T-cell (primary cell): ENCODE data around the gene ATP2C2. TPM values are rescaled to one million over a fixed set of nuclear protein-coding genes. Genes with fewer than 3 reads are reported as not detected.

Source experiments
- ATAC-seq, 4 experiments: fragments of 200-7000 bp in 3 of 4; fragments of 150-1000 bp in 1 of 4; cut with Tn5 transposase; replicated peaks in 1 of 4; 1 replicate in 3 of 4; 2 replicates in 1 of 4; pipeline ENCODE4 v1.10.0; 2021; ENCODE audit warnings: moderate library complexity in 3 of 4, mild to moderate bottlenecking in 2 of 4, moderate number of reproducible peaks in 1 of 4
- CTCF ChIA-PET, 2 donors: fragments of 300-600 bp; sonication (Branson Sonifier 250); formaldehyde crosslinking; loops; one replicate each; lab custom pipeline; 2022; ENCODE audit warnings: antibody characterized with exemption in 2 of 2; lab: Charles Lee
- POLR2A ChIA-PET, 2 donors: fragments of 300-600 bp; sonication (Branson Sonifier 250); formaldehyde crosslinking; loops; one replicate each; lab custom pipeline; 2022; ENCODE audit warnings: antibody characterized with exemption in 2 of 2; lab: Charles Lee
- DNase-seq, 35 experiments: peaks; one replicate each; pipeline versions ENCODE4 v3.0.0 to v3.0.0-alpha.2; 2013 to 2023
- H3K27ac ChIP-seq: one replicate; pipeline ENCODE4 v1.5.1; 2013; ENCODE audit warnings: low read length
- H3K27me3 ChIP-seq, 2 experiments: replicated peaks in 1 of 2; 1 replicate in 1 of 2; 2 replicates in 1 of 2; pipeline versions ENCODE4 v1.6.1 to v1.7.0; 2013; ENCODE audit warnings: low read length in 1 of 2, mixed read lengths in 1 of 2; ENCODE audit not compliant: control insufficient read depth in 2 of 2, insufficient read depth in 2 of 2; ENCODE audit errors: extremely low read depth in 1 of 2
- H3K36me3 ChIP-seq, 2 donors: 1 replicate in 1 of 2; 2 replicates in 1 of 2; pipeline versions ENCODE4 v1.6.1 to v1.7.0; 2013; ENCODE audit warnings: low read length in 1 of 2; ENCODE audit not compliant: control insufficient read depth in 2 of 2, insufficient read depth in 1 of 2; ENCODE audit errors: extremely low read depth in 1 of 2
- H3K4me1 ChIP-seq, 2 experiments: 1 replicate in 1 of 2; 2 replicates in 1 of 2; pipeline versions ENCODE4 v1.6.1 to v1.7.0; 2013; ENCODE audit warnings: low read length in 2 of 2, mixed read lengths in 1 of 2; ENCODE audit not compliant: insufficient read depth in 2 of 2, control insufficient read depth in 1 of 2; ENCODE audit errors: extremely low read depth in 1 of 2
- H3K4me3 ChIP-seq, 2 donors: 1 replicate in 1 of 2; 2 replicates in 1 of 2; pipeline versions ENCODE4 v1.5.1 to v1.7.0; 2013; ENCODE audit warnings: mild to moderate bottlenecking in 2 of 2, low read length in 1 of 2, moderate library complexity in 1 of 2; ENCODE audit not compliant: control insufficient read depth in 1 of 2; ENCODE audit errors: extremely low read depth in 1 of 2
- H3K9me3 ChIP-seq: 2 replicates; pipeline ENCODE4 v1.7.0; 2013
- H3K27ac Mint-ChIP-seq, 2 donors: one replicate each; pipeline ENCODE4 v1.8.0; 2020 to 2021; ENCODE audit warnings: mild to moderate bottlenecking in 2 of 2, mixed read lengths in 2 of 2
- H3K27me3 Mint-ChIP-seq, 2 donors: one replicate each; pipeline ENCODE4 v1.8.0; 2021 to 2022; ENCODE audit warnings: mixed read lengths in 2 of 2
- H3K36me3 Mint-ChIP-seq: one replicate; pipeline ENCODE4 v1.8.0; 2021; ENCODE audit warnings: mixed read lengths
- H3K4me1 Mint-ChIP-seq, 3 donors: one replicate each; pipeline ENCODE4 v1.8.0; 2020 to 2022; ENCODE audit warnings: mixed read lengths in 3 of 3, mild to moderate bottlenecking in 1 of 3
- H3K4me3 Mint-ChIP-seq, 3 donors: one replicate each; pipeline ENCODE4 v1.8.0; 2020 to 2022; ENCODE audit warnings: mild to moderate bottlenecking in 3 of 3, mixed read lengths in 3 of 3, moderate library complexity in 3 of 3
- H3K9me3 Mint-ChIP-seq, 3 donors: one replicate each; pipeline ENCODE4 v1.8.0; 2020 to 2022; ENCODE audit warnings: mixed read lengths in 3 of 3
- WGBS: methylation state at CpG from one replicate; pipeline ENCODE4 v1.1.5; 2013; ENCODE audit warnings: missing lambda C conversion rate; ENCODE audit not compliant: insufficient coverage; 5-methylcytosine and 5-hydroxymethylcytosine counted together
- total RNA-seq, 35 experiments: library from RNA in 6 of 35; stranded (reverse) in 6 of 35; fragments of 120-200 nt in 1 of 35; gene quantifications; one replicate each; pipeline versions ENCODE4 v1.2.1 to v1.2.4 and lab custom pipeline; 2013 to 2026

ATP2C2 gene
- total RNA-seq, 5 donors from 2014 or later (not counting 1 experiment from before 2014, with no cell fraction given) = not detected

- Mint-ChIP-seq H3K36me3 (no peaks in the 10 kb centered on the region), H3K4me1 (no peaks in the 10 kb centered on the region), H3K27me3 (peaks cover 8 to 19% of the 10 kb centered on the region in 2 donors), H3K27ac (no peak overlapping the region), H3K9me3 (no peaks in the 10 kb centered on the region), H3K4me3 (no peak overlapping the region)
- peaks cover 0 to 20% of the 10 kb centered on the region in 2 experiments for H3K27me3 ChIP-seq
- ChIA-PET POLR2A (no interaction called here), CTCF (no interaction called here)
- WGBS = 78% methylated on average over 11 of the region's 15 CpGs
- no peak overlapping the region for H3K4me3 ChIP-seq
- no peak overlapping the region for H3K27ac ChIP-seq
- H3K4me1 ChIP-seq = no peaks in the 10 kb centered on the region
- ATAC-seq = no peak
- no peak for DNase-seq
- no peaks in the 10 kb centered on the region for H3K9me3 ChIP-seq
- no peaks in the 10 kb centered on the region for H3K36me3 ChIP-seq
These were observed 70.8 kb downstream of the ATP2C2 start for GRCh38 chr16:84438971-84439696.

GRCh38 chr16:84442416-84443145, 74.2 kb downstream of the ATP2C2 start:
- H3K9me3 Mint-ChIP-seq = no peaks in the 10 kb centered on the region
- H3K27ac Mint-ChIP-seq = no peak overlapping the region
- no peak overlapping the region for H3K27ac ChIP-seq
- no peaks in the 10 kb centered on the region for H3K4me1 ChIP-seq
- POLR2A ChIA-PET = no interaction called here
- peaks cover 8 to 23% of the 10 kb centered on the region in 2 donors for H3K27me3 Mint-ChIP-seq
- no peak overlapping the region for H3K4me3 ChIP-seq
- no peaks in the 10 kb centered on the region for H3K4me1 Mint-ChIP-seq
- peaks cover 0 to 29% of the 10 kb centered on the region in 2 experiments for H3K27me3 ChIP-seq
- ATAC-seq (no peak), DNase-seq (no peak)
- WGBS = 85% methylated on average over 15 of the region's 19 CpGs
- no peaks in the 10 kb centered on the region for H3K9me3 ChIP-seq
- no peaks in the 10 kb centered on the region for H3K36me3 Mint-ChIP-seq
- no peaks in the 10 kb centered on the region for H3K36me3 ChIP-seq
- H3K4me3 Mint-ChIP-seq = no peak overlapping the region
- CTCF ChIA-PET = no interaction called here

- Mint-ChIP-seq H3K27me3 (peaks cover 8 to 23% of the 10 kb centered on the region in 2 donors), H3K4me1 (no peaks in the 10 kb centered on the region), H3K36me3 (no peaks in the 10 kb centered on the region), H3K4me3 (no peak overlapping the region), H3K27ac (no peak overlapping the region), H3K9me3 (no peaks in the 10 kb centered on the region)
- Histone ChIP-seq H3K4me1 (no peaks in the 10 kb centered on the region), H3K27me3 (peaks cover 0 to 30% of the 10 kb centered on the region in 2 experiments), H3K4me3 (no peak overlapping the region), H3K9me3 (no peaks in the 10 kb centered on the region), H3K27ac (no peak overlapping the region), H3K36me3 (no peaks in the 10 kb centered on the region)
- no peak for DNase-seq
- no peak for ATAC-seq
- POLR2A ChIA-PET = no interaction called here
- CTCF ChIA-PET = no interaction called here
- 30% methylated on average over 13 of the region's 15 CpGs for WGBS
These were observed 74.9 kb downstream of the ATP2C2 start for GRCh38 chr16:84443166-84443802.

- ChIA-PET CTCF (no interaction called here), POLR2A (no interaction called here)
- ATAC-seq (no peak), DNase-seq (no peak)
- no peak overlapping the region for H3K27ac ChIP-seq
- H3K36me3 ChIP-seq = no peaks in the 10 kb centered on the region
- Mint-ChIP-seq H3K27ac (no peak overlapping the region), H3K36me3 (no peaks in the 10 kb centered on the region), H3K4me1 (no peaks in the 10 kb centered on the region), H3K4me3 (no peak overlapping the region), H3K27me3 (peaks cover 10 to 23% of the 10 kb centered on the region in 2 donors), H3K9me3 (no peaks in the 10 kb centered on the region)
- H3K4me1 ChIP-seq = no peaks in the 10 kb centered on the region
- no peaks in the 10 kb centered on the region for H3K9me3 ChIP-seq
- H3K27me3 ChIP-seq = peaks cover 0 to 23% of the 10 kb centered on the region in 2 experiments
- 92% methylated on average over 4 of the region's 8 CpGs for WGBS
- H3K4me3 ChIP-seq = no peak overlapping the region
These were observed 76.1 kb downstream of the ATP2C2 start for GRCh38 chr16:84444476-84444875.

- Mint-ChIP-seq H3K27ac (no peak overlapping the region), H3K4me1 (no peaks in the 10 kb centered on the region), H3K36me3 (no peaks in the 10 kb centered on the region), H3K9me3 (no peaks in the 10 kb centered on the region), H3K27me3 (peaks cover 10 to 18% of the 10 kb centered on the region in 2 donors), H3K4me3 (no peak overlapping the region)
- DNase-seq (no peak), ATAC-seq (no peak)
- 60% methylated on average over 1 of the region's 4 CpGs for WGBS
- POLR2A ChIA-PET = no interaction called here
- no peaks in the 10 kb centered on the region for H3K4me1 ChIP-seq
- no peak overlapping the region for H3K27ac ChIP-seq
- no peak overlapping the region for H3K4me3 ChIP-seq
- peaks cover 0 to 29% of the 10 kb centered on the region in 2 experiments for H3K27me3 ChIP-seq
- no peaks in the 10 kb centered on the region for H3K9me3 ChIP-seq
- CTCF ChIA-PET = no interaction called here
- H3K36me3 ChIP-seq = no peaks in the 10 kb centered on the region
These were observed 77.7 kb downstream of the ATP2C2 start for GRCh38 chr16:84446084-84446483.

GRCh38 chr16:84446596-84447392, 78.5 kb downstream of the ATP2C2 start:
- DNase-seq (no peak), ATAC-seq (no peak)
- Histone ChIP-seq H3K36me3 (no peaks in the 10 kb centered on the region), H3K9me3 (no peaks in the 10 kb centered on the region), H3K27me3 (peaks cover 0 to 29% of the 10 kb centered on the region in 2 experiments), H3K27ac (no peak overlapping the region), H3K4me3 (no peak overlapping the region), H3K4me1 (no peaks in the 10 kb centered on the region)
- ChIA-PET CTCF (no interaction called here), POLR2A (no interaction called here)
- Mint-ChIP-seq H3K36me3 (no peaks in the 10 kb centered on the region), H3K27ac (no peak overlapping the region), H3K4me3 (no peak overlapping the region), H3K4me1 (no peaks in the 10 kb centered on the region), H3K9me3 (no peaks in the 10 kb centered on the region), H3K27me3 (peaks cover 10 to 16% of the 10 kb centered on the region in 2 donors)
- WGBS = 91% methylated on average over 12 of the region's 14 CpGs
